Parathyroid adenoma (tissue), 2 donors: Measurements from ENCODE around the gene VSIG1.

ENCODE experiments used
- H2AFZ ChIP-seq: fragments of 300-600 bp; sonication (generic); one replicate; pipeline ENCODE4 v1.7.0; 2017; ENCODE audit warnings: antibody characterized with exemption, mild to moderate bottlenecking
- H3K27ac ChIP-seq: fragments of 300-600 bp; sonication (generic); one replicate; pipeline ENCODE4 v1.7.0; 2017
- H3K27me3 ChIP-seq: fragments of 300-600 bp; sonication (generic); one replicate; pipeline ENCODE4 v1.7.0; 2017; ENCODE audit warnings: low read length; ENCODE audit not compliant: control insufficient read depth, insufficient read depth
- H3K36me3 ChIP-seq: fragments of 300-600 bp; sonication (generic); one replicate; pipeline ENCODE4 v1.7.0; 2017; ENCODE audit warnings: low read length; ENCODE audit not compliant: control insufficient read depth, insufficient read depth
- H3K4me1 ChIP-seq: fragments of 300-600 bp; sonication (generic); one replicate; pipeline ENCODE4 v1.7.0; 2017; ENCODE audit warnings: control low read depth
- H3K4me2 ChIP-seq: fragments of 300-600 bp; sonication (generic); one replicate; pipeline ENCODE4 v1.7.0; 2017; ENCODE audit warnings: low read length
- H3K4me3 ChIP-seq: fragments of 300-600 bp; sonication (generic); one replicate; pipeline ENCODE4 v1.7.0; 2017; ENCODE audit warnings: low read depth, low read length
- H3K79me2 ChIP-seq: fragments of 300-600 bp; sonication (generic); one replicate; pipeline ENCODE4 v1.7.0; 2017; ENCODE audit warnings: control low read depth
- H3K9ac ChIP-seq: fragments of 300-600 bp; sonication (generic); one replicate; pipeline ENCODE4 v1.7.0; 2017; ENCODE audit warnings: mild to moderate bottlenecking
- H3K9me3 ChIP-seq: fragments of 300-600 bp; sonication (generic); one replicate; pipeline ENCODE4 v1.7.0; 2017; ENCODE audit warnings: low read length; ENCODE audit not compliant: control insufficient read depth
- TF ChIP-seq, protein P1 (sequence below): fragments of 300-600 bp; sonication (generic); IDR thresholded peaks from one replicate; pipeline ENCODE4 v1.7.0; 2017; ENCODE audit warnings: antibody characterized with exemption, mild to moderate bottlenecking
- donor health status: primary hyperparathyroidism.

The VSIG1 gene

DNA sequence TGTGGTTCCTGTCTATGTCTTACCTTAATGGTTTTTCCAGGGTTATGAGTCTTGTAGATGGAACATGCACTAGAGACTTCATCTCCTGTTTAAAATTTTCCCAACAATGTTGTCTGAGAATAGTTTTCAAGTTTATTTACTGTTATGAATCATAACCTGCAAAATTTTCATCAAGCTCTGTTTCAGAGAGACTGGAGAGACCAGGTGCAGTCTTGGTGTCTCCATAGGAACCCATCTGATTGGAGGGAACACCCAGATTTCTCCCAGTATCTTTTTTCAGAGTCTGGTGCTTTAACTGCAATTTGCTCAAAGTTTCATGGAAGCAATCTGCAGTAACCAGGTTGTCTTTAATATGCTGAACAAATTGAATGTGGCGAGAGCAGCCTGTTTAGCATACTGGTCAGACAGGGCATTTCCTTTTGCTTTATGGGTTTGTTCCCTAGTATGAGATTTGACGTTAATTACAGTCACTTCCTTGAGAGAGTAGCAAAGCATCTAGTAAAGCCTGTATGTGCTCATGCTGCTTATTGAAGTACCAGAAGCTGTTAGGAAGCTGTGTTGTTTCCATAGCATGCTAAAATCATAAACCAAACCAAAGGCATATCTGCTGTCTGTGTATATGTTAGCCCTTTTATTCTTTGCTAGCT lies 18.8 kb upstream of the VSIG1 start:
- no peaks in the 10 kb centered on the region for H3K27me3 ChIP-seq
- TF ChIP-seq, protein P1, sequence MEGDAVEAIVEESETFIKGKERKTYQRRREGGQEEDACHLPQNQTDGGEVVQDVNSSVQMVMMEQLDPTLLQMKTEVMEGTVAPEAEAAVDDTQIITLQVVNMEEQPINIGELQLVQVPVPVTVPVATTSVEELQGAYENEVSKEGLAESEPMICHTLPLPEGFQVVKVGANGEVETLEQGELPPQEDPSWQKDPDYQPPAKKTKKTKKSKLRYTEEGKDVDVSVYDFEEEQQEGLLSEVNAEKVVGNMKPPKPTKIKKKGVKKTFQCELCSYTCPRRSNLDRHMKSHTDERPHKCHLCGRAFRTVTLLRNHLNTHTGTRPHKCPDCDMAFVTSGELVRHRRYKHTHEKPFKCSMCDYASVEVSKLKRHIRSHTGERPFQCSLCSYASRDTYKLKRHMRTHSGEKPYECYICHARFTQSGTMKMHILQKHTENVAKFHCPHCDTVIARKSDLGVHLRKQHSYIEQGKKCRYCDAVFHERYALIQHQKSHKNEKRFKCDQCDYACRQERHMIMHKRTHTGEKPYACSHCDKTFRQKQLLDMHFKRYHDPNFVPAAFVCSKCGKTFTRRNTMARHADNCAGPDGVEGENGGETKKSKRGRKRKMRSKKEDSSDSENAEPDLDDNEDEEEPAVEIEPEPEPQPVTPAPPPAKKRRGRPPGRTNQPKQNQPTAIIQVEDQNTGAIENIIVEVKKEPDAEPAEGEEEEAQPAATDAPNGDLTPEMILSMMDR = no peak
- H3K9ac ChIP-seq = no peak overlapping the region
- no peak overlapping the region for H3K4me3 ChIP-seq
- no peaks in the 10 kb centered on the region for H3K4me1 ChIP-seq
- H3K79me2 ChIP-seq = no peaks in the 10 kb centered on the region
- no peak overlapping the region for H3K4me2 ChIP-seq
- no peak overlapping the region for H3K27ac ChIP-seq
- no peaks in the 10 kb centered on the region for H3K9me3 ChIP-seq
- H3K36me3 ChIP-seq = no peaks in the 10 kb centered on the region
- no peak overlapping the region for H2AFZ ChIP-seq

DNA sequence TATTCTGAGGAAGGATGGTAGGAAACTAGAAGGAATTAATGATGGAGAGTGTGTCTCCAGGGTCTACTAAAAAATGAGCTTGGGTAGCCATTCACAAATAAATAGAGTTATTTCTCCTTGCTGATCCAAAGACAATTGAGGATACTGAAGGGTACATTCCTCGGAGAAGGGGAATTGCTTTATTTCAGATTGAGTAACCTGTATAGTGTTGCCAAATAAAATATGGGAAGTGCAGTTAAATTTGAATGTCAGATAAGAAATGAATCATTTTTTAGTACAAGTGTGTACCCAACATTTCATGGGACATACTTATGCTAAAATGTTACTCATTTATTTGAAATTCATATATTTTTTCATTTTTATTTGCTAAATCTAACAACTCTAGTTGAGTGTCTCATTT lies 16.0 kb upstream of the VSIG1 start:
- Histone ChIP-seq H3K36me3 (no peaks in the 10 kb centered on the region), H3K27me3 (no peaks in the 10 kb centered on the region)
- TF ChIP-seq, protein P1 = no peak

DNA sequence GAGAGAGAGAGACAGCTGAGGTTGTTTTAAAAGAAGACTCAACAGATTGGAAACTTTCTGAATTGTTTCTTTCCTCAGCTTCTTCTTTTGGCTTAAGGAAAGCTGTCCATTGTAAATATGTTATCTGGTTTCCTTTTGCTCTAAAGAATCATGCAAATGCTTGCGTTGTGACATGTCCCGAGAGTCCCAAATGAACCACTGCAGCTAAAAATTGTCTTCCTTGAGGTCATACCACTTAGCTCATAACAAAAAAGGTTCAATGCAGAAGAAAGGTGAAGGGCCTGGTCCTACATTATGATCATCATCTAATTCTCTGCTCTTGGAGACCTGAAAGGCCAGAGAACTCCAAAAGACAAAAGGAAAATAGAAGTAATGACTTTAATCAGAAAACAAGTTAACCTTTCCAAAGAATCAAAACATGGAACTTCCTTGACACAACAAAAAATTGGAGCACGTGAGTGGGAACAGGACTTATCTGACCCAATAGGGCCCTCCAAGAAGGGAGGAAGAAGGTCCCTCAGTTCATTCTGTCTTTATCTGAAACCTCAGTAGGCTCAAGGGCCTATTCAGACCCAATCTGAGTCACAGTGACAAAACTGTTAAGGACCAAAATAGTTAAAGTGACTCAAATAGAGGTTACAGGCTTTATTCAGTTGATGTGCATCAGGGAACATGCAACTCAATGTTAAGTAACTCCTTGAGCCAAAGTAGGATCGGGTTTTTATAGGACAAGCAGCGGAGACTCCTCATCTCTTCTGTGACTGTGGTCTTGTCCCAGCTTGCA lies 14.7 kb upstream of the VSIG1 start:
- Histone ChIP-seq H3K36me3 (no peaks in the 10 kb centered on the region), H3K27me3 (no peaks in the 10 kb centered on the region), H3K27ac (no peak overlapping the region), H3K4me1 (no peaks in the 10 kb centered on the region), H2AFZ (no peak overlapping the region), H3K4me2 (no peak overlapping the region), H3K9ac (no peak overlapping the region), H3K9me3 (no peaks in the 10 kb centered on the region), H3K4me3 (no peak overlapping the region), H3K79me2 (no peaks in the 10 kb centered on the region)
- TF ChIP-seq, protein P1 = no peak

More for the DNA sequence above, 16.0 kb upstream of the VSIG1 start:
- H3K4me1 ChIP-seq = no peaks in the 10 kb centered on the region
- H3K4me2 ChIP-seq = no peak overlapping the region
- H3K9me3 ChIP-seq = no peaks in the 10 kb centered on the region
- H3K79me2 ChIP-seq = no peaks in the 10 kb centered on the region
- no peak overlapping the region for H2AFZ ChIP-seq
- no peak overlapping the region for H3K4me3 ChIP-seq
- H3K27ac ChIP-seq = no peak overlapping the region
- no peak overlapping the region for H3K9ac ChIP-seq

DNA sequence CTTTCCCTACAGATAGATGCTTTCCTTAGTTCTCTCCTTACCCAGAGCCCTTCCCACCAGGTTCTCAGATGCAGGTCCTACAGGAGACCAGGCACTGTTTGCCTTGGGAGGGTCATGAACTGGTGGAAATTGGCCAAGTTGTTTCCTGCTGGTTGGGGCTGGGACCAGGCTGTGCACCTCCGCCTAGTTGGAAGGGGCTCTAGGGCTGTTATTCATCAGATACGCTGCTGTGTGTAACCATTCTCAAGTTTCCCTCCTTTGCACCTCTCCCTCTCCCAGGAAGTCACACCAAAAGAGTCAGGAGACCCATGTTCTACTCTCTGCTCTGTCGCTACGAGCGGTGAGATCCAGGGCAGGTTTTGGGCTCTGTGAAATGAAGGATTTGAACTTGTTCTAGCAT lies 11.9 kb upstream of the VSIG1 start:
- Histone ChIP-seq H3K27me3 (no peaks in the 10 kb centered on the region), H3K4me3 (no peak overlapping the region), H3K79me2 (no peaks in the 10 kb centered on the region), H3K4me1 (no peaks in the 10 kb centered on the region), H3K9me3 (no peaks in the 10 kb centered on the region), H3K9ac (no peak overlapping the region), H3K4me2 (no peak overlapping the region), H2AFZ (no peak overlapping the region), H3K36me3 (no peaks in the 10 kb centered on the region), H3K27ac (no peak overlapping the region)
- TF ChIP-seq, protein P1 = no peak

DNA sequence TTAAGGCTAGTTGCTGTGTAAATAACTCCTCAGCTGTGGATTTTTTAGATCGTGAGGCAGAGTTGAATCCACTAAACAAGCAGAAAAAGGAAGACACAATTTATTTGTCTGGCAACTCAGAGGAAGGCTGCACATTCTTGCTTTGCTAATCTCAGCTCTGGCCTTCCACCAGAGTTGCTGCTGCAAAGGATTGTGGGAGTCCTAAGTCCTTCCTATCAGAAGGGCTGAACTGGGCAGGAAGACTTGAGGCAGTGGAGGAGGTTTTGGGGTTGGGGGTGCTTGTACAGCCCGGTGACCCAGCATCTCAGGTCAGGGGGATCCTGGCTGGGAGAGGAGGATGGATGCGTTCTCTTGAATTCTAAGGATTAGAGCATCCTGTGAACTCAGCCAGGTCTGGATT lies 11.0 kb upstream of the VSIG1 start:
- H3K79me2 ChIP-seq = no peaks in the 10 kb centered on the region
- no peak overlapping the region for H3K4me3 ChIP-seq
- no peak overlapping the region for H3K27ac ChIP-seq
- H3K4me2 ChIP-seq = no peak overlapping the region
- no peaks in the 10 kb centered on the region for H3K4me1 ChIP-seq
- TF ChIP-seq, protein P1 = no peak
- H3K27me3 ChIP-seq = no peaks in the 10 kb centered on the region
- H3K9me3 ChIP-seq = no peaks in the 10 kb centered on the region
- H3K9ac ChIP-seq = no peak overlapping the region
- no peaks in the 10 kb centered on the region for H3K36me3 ChIP-seq
- no peak overlapping the region for H2AFZ ChIP-seq
